ENCODE data around the gene EDC3. TPM values are rescaled to one million over a fixed set of nuclear protein-coding genes. Genes with fewer than 3 reads are reported as not detected.

EDC3 gene
- total and polyA plus RNA-seq, 9 of the 15 experiments (the other 6 are each of a cell fraction or from before 2014, with no cell fraction given): 11.7 to 63.9 (median 32.8) TPM

- TF ChIP-seq ZNF318 (IDR thresholded peaks at IDR 0.05; ENCODE audit: borderline replicate concordance in 1 of 2, low read depth in 1 of 2) (0 out of 4 replicates have a peak, but pooled peaks of 1 of the 2 experiments have one; percentile 42), RBM25 (IDR thresholded peaks at IDR 0.05; ENCODE audit: low read depth, low read length, severe bottlenecking) (no peak), GABPB2 (CRISPR knock-in tag; conservative IDR thresholded peaks at IDR 0.05) (no peak), NFATC3 (IDR thresholded peaks at IDR 0.05) (no peak), MEIS2 (IDR thresholded peaks at IDR 0.05; ENCODE audit: partially characterized antibody) (peak; percentile 32), HINFP (tag; conservative IDR thresholded peaks at IDR 0.05; ENCODE audit: low read depth) (no peak), ZNF23 (CRISPR knock-in tag; IDR thresholded peaks at IDR 0.05) (no peak), BACH1 (tag; IDR thresholded peaks at IDR 0.05) (no peak), SIN3B (IDR thresholded peaks at IDR 0.05; ENCODE audit: low read depth) (peak; percentile 94), RNF2 (IDR thresholded peaks at IDR 0.05) (0 out of 2 replicates have a peak, but pooled peaks have one; percentile 31), ZNF76 (CRISPR knock-in tag; IDR thresholded peaks at IDR 0.05; ENCODE audit: borderline replicate concordance) (no peak), ZNF41 (CRISPR knock-in tag; conservative IDR thresholded peaks at IDR 0.05) (no peak), ATF1 (CRISPR knock-in tag; IDR thresholded peaks at IDR 0.05) (peak; percentile 81), ATF1 (tag; IDR thresholded peaks at IDR 0.05) (peak; percentile 98), CGGBP1 (CRISPR knock-in tag; IDR thresholded peaks at IDR 0.05) (no peak), MBD2 (IDR thresholded peaks at IDR 0.05; ENCODE audit: borderline replicate concordance, low read depth) (peak; percentile 55; the same call in 1 of the 2 replicates), ZBTB17 (CRISPR knock-in tag; IDR thresholded peaks at IDR 0.05) (no peak), BRD4 (IDR thresholded peaks at IDR 0.05) (no peak), DNMT1 (IDR thresholded peaks at IDR 0.05) (no peak), POLR2AphosphoS2 (IDR thresholded peaks at IDR 0.05; ENCODE audit: low read length) (no peak)
Measured at GRCh38 chr15:74695597-74696397, at the start of gene EDC3 (continued).

All from K562 (cell line).